HepG2 (cell line): ENCODE results near the gene ZNF627. TPM values are rescaled to one million over a fixed set of nuclear protein-coding genes. Genes with fewer than 3 reads are reported as not detected.

Experiments
- CCDC6 ChIP-seq: sonication (generic); formaldehyde crosslinking; IDR thresholded peaks from 2 replicates; pipeline ENCODE4 v1.8.1; 2022; ENCODE audit warnings: mild to moderate bottlenecking, missing genetic modification reagents, moderate library complexity
- FOXC1 ChIP-seq: sonication (generic); formaldehyde crosslinking; IDR thresholded peaks from 2 replicates; pipeline ENCODE4 v1.8.0; 2022; ENCODE audit warnings: mild to moderate bottlenecking, missing genetic modification reagents, borderline replicate concordance
- HDAC2 ChIP-seq: sonication (generic); formaldehyde crosslinking; IDR thresholded peaks from 2 replicates; pipeline ENCODE4 v1.4.0; 2020; ENCODE audit warnings: missing genetic modification reagents
- KAT8 ChIP-seq: IDR thresholded peaks from 2 replicates; pipeline ENCODE4 v1.6.1; 2016; ENCODE audit warnings: missing genetic modification reagents, missing compliant biosample characterization
- KLF11 ChIP-seq: IDR thresholded peaks from 2 replicates; pipeline ENCODE4 v1.6.1; 2016; ENCODE audit warnings: missing compliant biosample characterization
- MAFF ChIP-seq: IDR thresholded peaks from 2 replicates; pipeline ENCODE4 v1.6.1; 2011; ENCODE audit warnings: low read depth, low read length, improper control_type of control experiment
- MXD4 ChIP-seq: IDR thresholded peaks from 2 replicates; pipeline ENCODE4 v1.6.1; 2016; ENCODE audit warnings: mild to moderate bottlenecking, missing biosample characterization, missing genetic modification reagents
- TOE1 ChIP-seq: sonication (generic); formaldehyde crosslinking; IDR thresholded peaks from 2 replicates; pipeline ENCODE4 v1.4.0; 2020; ENCODE audit warnings: mild to moderate bottlenecking, missing genetic modification reagents
- ZNF205 ChIP-seq: IDR thresholded peaks from 2 replicates; pipeline ENCODE4 v1.6.1; 2018; ENCODE audit warnings: missing biosample characterization, missing genetic modification reagents
- ZNF225 ChIP-seq: sonication (generic); formaldehyde crosslinking; IDR thresholded peaks from 2 replicates; pipeline ENCODE4 v1.4.0; 2020; ENCODE audit warnings: mild to moderate bottlenecking, missing genetic modification reagents
- ZNF567 ChIP-seq: sonication (generic); formaldehyde crosslinking; IDR thresholded peaks from 2 replicates; pipeline ENCODE4 v1.8.1; 2023; ENCODE audit warnings: mild to moderate bottlenecking, missing genetic modification reagents, borderline replicate concordance
- ZNF605 ChIP-seq: sonication (generic); formaldehyde crosslinking; IDR thresholded peaks from 2 replicates; pipeline ENCODE4 v1.8.0; 2022; ENCODE audit warnings: mild to moderate bottlenecking, missing genetic modification reagents
- ZNF687 ChIP-seq: sonication (generic); formaldehyde crosslinking; IDR thresholded peaks from 2 replicates; pipeline ENCODE4 v1.5.1; 2020; ENCODE audit warnings: mild to moderate bottlenecking, missing genetic modification reagents, moderate library complexity
- ZNF782 ChIP-seq: sonication (generic); formaldehyde crosslinking; IDR thresholded peaks from 2 replicates; pipeline ENCODE4 v1.4.0; 2020; ENCODE audit warnings: missing genetic modification reagents, mild to moderate bottlenecking, borderline replicate concordance
- polyA plus RNA-seq, 8 experiments: library from polyadenylated mRNA; depleted of rRNA in 3 of 8; stranded (reverse) in 7 of 8; unstranded in 1 of 8; fragments of >200 nt; fragmentation: Illumina TruSeq in 4 of 8; extraction: Trizol in 4 of 8; gene quantifications; 2 replicates each; pipeline versions ENCODE4 v1.2.1 to v1.2.3, GENCODE V29; 2011 to 2016; ENCODE audit warnings: low read depth in 4 of 8, missing spikeins in 1 of 8, mixed read lengths in 1 of 8; ENCODE audit not compliant: insufficient read depth in 1 of 8
- total RNA-seq, 5 experiments: library from RNA; depleted of rRNA; stranded (reverse); fragments of >200 nt; fragmentation: Illumina TruSeq; extraction: Trizol; gene quantifications; 2 replicates each; pipeline ENCODE4 v1.2.3, GENCODE V29; 2016; ENCODE audit warnings: low read depth in 1 of 5
- TF ChIP-seq, protein P1 (sequence below): sonication (generic); formaldehyde crosslinking; conservative IDR thresholded peaks from 2 replicates; pipeline ENCODE4 v1.8.1; 2023; ENCODE audit warnings: missing genetic modification reagents
- TF ChIP-seq, protein P2 (sequence below): sonication (generic); formaldehyde crosslinking; IDR thresholded peaks from 2 replicates; pipeline ENCODE4 v1.4.0; 2020; ENCODE audit warnings: mild to moderate bottlenecking, missing genetic modification reagents
- TF ChIP-seq, protein P3 (sequence below): sonication (generic); formaldehyde crosslinking; IDR thresholded peaks from 2 replicates; pipeline ENCODE4 v1.5.1; 2020; ENCODE audit warnings: mild to moderate bottlenecking, missing genetic modification reagents, moderate library complexity
- TF ChIP-seq, protein P4 (sequence below): sonication (generic); formaldehyde crosslinking; IDR thresholded peaks from 2 replicates; pipeline ENCODE4 v1.4.0; 2020; ENCODE audit warnings: mild to moderate bottlenecking, missing genetic modification reagents, borderline replicate concordance

The ZNF627 gene
- total and polyA plus RNA-seq, 2 of the 13 experiments (the other 11 are each of a cell fraction or from before 2014, with no cell fraction given), result 4.2 to 12.7 TPM

DNA sequence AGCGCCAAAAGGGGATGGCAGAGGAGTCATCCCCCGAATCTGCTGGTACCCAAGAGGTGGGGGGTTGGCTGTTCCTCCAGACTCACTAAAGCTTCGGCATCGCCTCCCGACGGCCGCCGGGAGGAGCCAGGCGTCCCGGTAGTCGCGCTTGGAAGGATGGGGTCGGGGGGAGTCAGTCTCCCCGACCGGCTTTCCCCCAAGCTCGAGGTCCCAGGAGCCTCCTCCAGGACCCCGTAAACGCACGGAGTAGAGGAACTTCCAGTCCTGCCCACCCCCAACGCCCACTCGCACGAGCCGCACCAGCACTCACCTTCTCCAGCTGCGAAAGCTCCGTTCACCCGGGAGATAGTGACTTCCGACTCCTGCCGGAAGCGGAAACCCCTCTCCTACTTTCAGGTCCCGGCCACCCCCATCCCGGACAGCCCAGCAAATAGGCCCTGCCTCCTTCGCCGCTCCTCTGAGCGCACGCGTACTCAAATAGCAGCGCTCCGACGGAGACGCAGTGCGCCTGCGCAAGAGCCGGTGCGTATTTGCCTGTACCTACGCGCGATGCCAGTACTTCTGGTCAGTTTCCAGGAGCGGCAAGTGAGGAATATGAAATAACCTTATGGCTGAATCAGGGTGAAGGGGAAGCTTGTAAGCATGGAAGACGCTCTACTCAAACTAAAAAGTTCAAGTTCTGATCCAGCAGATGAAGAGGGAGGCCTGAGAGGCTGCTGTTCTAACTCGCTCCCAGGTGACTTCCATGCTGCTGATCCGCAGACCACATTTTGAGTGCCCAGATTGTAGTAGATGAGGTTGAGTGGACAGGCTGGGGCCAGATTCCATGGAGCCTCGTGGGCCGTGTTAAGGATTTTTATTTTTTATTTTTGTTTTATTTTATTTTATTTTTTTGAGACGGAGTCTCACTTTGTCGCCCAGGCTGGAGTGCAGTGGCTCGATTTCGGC, 38.1 kb upstream of the ZNF627 start, which contains the start of gene ELOF1 (continued):
- TF ChIP-seq, protein P1, sequence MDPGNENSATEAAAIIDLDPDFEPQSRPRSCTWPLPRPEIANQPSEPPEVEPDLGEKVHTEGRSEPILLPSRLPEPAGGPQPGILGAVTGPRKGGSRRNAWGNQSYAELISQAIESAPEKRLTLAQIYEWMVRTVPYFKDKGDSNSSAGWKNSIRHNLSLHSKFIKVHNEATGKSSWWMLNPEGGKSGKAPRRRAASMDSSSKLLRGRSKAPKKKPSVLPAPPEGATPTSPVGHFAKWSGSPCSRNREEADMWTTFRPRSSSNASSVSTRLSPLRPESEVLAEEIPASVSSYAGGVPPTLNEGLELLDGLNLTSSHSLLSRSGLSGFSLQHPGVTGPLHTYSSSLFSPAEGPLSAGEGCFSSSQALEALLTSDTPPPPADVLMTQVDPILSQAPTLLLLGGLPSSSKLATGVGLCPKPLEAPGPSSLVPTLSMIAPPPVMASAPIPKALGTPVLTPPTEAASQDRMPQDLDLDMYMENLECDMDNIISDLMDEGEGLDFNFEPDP (CRISPR knock-in tag), result no peak
- TF ChIP-seq, protein P2, sequence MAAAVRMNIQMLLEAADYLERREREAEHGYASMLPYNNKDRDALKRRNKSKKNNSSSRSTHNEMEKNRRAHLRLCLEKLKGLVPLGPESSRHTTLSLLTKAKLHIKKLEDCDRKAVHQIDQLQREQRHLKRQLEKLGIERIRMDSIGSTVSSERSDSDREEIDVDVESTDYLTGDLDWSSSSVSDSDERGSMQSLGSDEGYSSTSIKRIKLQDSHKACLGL, result 0 out of 2 replicates have a peak, but pooled peaks have one; percentile 45
- TF ChIP-seq TOE1 (CRISPR knock-in tag), result 0 out of 2 replicates have a peak, but pooled peaks have one; percentile 57
- TF ChIP-seq, protein P3, sequence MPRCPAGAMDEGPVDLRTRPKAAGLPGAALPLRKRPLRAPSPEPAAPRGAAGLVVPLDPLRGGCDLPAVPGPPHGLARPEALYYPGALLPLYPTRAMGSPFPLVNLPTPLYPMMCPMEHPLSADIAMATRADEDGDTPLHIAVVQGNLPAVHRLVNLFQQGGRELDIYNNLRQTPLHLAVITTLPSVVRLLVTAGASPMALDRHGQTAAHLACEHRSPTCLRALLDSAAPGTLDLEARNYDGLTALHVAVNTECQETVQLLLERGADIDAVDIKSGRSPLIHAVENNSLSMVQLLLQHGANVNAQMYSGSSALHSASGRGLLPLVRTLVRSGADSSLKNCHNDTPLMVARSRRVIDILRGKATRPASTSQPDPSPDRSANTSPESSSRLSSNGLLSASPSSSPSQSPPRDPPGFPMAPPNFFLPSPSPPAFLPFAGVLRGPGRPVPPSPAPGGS (CRISPR knock-in tag), result peak; percentile 39; the same call in 1 of the 2 replicates
- TF ChIP-seq ZNF782, result no peak
- 0 out of 2 replicates have a peak, but pooled peaks have one; percentile 51 for TF ChIP-seq KLF11 (CRISPR knock-in tag)
- TF ChIP-seq FOXC1 (CRISPR knock-in tag), result peak; percentile 93; the same call in 1 of the 2 replicates
- TF ChIP-seq MXD4 (CRISPR knock-in tag), result no peak
- TF ChIP-seq ZNF687, result peak; percentile 84
- TF ChIP-seq ZNF605, result peak; percentile 66; the same call in 1 of the 2 replicates
- 0 out of 2 replicates have a peak, but pooled peaks have one; percentile 13 for TF ChIP-seq CCDC6 (CRISPR knock-in tag)
- TF ChIP-seq HDAC2 (CRISPR knock-in tag), result 0 out of 2 replicates have a peak, but pooled peaks have one; percentile 46
- no peak for TF ChIP-seq ZNF225 (CRISPR knock-in tag)
- no peak for TF ChIP-seq MAFF
- peak; percentile 44; the same call in 1 of the 2 replicates for TF ChIP-seq ZNF205 (CRISPR knock-in tag)
- TF ChIP-seq, protein P4, sequence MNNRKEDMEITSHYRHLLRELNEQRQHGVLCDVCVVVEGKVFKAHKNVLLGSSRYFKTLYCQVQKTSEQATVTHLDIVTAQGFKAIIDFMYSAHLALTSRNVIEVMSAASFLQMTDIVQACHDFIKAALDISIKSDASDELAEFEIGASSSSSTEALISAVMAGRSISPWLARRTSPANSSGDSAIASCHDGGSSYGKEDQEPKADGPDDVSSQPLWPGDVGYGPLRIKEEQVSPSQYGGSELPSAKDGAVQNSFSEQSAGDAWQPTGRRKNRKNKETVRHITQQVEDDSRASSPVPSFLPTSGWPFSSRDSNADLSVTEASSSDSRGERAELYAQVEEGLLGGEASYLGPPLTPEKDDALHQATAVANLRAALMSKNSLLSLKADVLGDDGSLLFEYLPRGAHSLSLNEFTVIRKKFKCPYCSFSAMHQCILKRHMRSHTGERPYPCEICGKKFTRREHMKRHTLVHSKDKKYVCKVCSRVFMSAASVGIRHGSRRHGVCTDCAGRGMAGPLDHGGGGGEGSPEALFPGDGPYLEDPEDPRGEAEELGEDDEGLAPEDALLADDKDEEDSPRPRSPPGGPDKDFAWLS, result no peak
- peak; percentile 92 for TF ChIP-seq KAT8 (CRISPR knock-in tag)
- TF ChIP-seq ZNF567, result no peak
